ENCODE results near the gene ZNF274.

GRCh38 chr19:58153386-58153785, 29.5 kb upstream of the ZNF274 start:
- no peak for TF ChIP-seq CTCF (IDR thresholded peaks at IDR 0.05)
- TF ChIP-seq POLR2A (IDR thresholded peaks at IDR 0.05), result no peak

Data from uterus (tissue), 2 donors.